NCI-H524 treated with DMSO at 0.1 percent for 48 hours (cell line): ENCODE measurements around the gene CUL1.

Experiments
- DNase-seq: peaks from one replicate; lab custom pipeline; 2025; lab: John Stamatoyannopoulos, UW

CUL1 gene

GRCh38 chr7:148718431-148718830, 19.7 kb downstream of the CUL1 start:
- DNase-seq: no peak

GRCh38 chr7:148719753-148720152, 21.1 kb downstream of the CUL1 start:
- DNase-seq: no peak

GRCh38 chr7:148720472-148720871, 21.8 kb downstream of the CUL1 start:
- no peak for DNase-seq

GRCh38 chr7:148721390-148721789, 22.7 kb downstream of the CUL1 start:
- no peak for DNase-seq

GRCh38 chr7:148722340-148723165, 23.9 kb downstream of the CUL1 start:
- DNase-seq: no peak

- DNase-seq: no peak
Observed at GRCh38 chr7:148723166-148723559, 24.5 kb downstream of the CUL1 start.

GRCh38 chr7:148723846-148724245, 25.1 kb downstream of the CUL1 start:
- no peak for DNase-seq

- no peak for DNase-seq
Observed at GRCh38 chr7:148726385-148726784, 27.7 kb downstream of the CUL1 start.

- no peak for DNase-seq
Observed at GRCh38 chr7:148727501-148728278, 29.0 kb downstream of the CUL1 start.

- DNase-seq: no peak
Observed at GRCh38 chr7:148729984-148730733, 31.5 kb downstream of the CUL1 start.

- no peak for DNase-seq
Observed at GRCh38 chr7:148732862-148733261, 34.2 kb downstream of the CUL1 start.

- no peak for DNase-seq
Observed at GRCh38 chr7:148733496-148733895, 34.8 kb downstream of the CUL1 start.

- no peak for DNase-seq
Observed at GRCh38 chr7:148735141-148735540, 36.4 kb downstream of the CUL1 start.

GRCh38 chr7:148735967-148736366, 37.3 kb downstream of the CUL1 start:
- no peak for DNase-seq

- DNase-seq: no peak
Observed at GRCh38 chr7:148738737-148739535, 40.2 kb downstream of the CUL1 start.

GRCh38 chr7:148746135-148746534, 47.4 kb downstream of the CUL1 start:
- no peak for DNase-seq

GRCh38 chr7:148747274-148747673, 48.6 kb downstream of the CUL1 start:
- peak; percentile 3 for DNase-seq

- no peak for DNase-seq
Observed at GRCh38 chr7:148750442-148751355, 52.0 kb downstream of the CUL1 start.

GRCh38 chr7:148753224-148753623, 54.5 kb downstream of the CUL1 start:
- no peak for DNase-seq

- no peak for DNase-seq
Observed at GRCh38 chr7:148754912-148755311, 56.2 kb downstream of the CUL1 start.
